SU-DHL-6 (cell line): ENCODE data around the gene TNFSF11.

Source experiments
- CTCF ChIP-seq: fragments of 200-600 bp; sonication (generic); IDR thresholded peaks from one replicate; pipeline ENCODE4 v1.5.1; 2017; ENCODE audit warnings: antibody characterized with exemption, mild to moderate bottlenecking, low read length, moderate library complexity; ENCODE audit not compliant: insufficient read depth, poor library complexity, severe bottlenecking
- EZH2phosphoT487 ChIP-seq: fragments of 200-600 bp; sonication (generic), shearing (Covaris generic); conservative IDR thresholded peaks from 2 replicates; pipeline ENCODE4 v1.6.1; 2018; ENCODE audit warnings: mild to moderate bottlenecking, antibody characterized with exemption, low read length, moderate library complexity, mixed read lengths

GRCh38 chr13:42633495-42633894, 59.5 kb downstream of the TNFSF11 start:
- TF ChIP-seq CTCF (no peak), EZH2phosphoT487 (no peak)
